ENCODE measurements around the gene BTBD17.

The BTBD17 gene

GRCh38 chr17:74387365-74388218 lies 25.9 kb upstream of the BTBD17 start:
- no peak for DNase-seq

GRCh38 chr17:74386386-74386785 lies 24.7 kb upstream of the BTBD17 start:
- DNase-seq, result peak; percentile 9

GRCh38 chr17:74385201-74385600 lies 23.5 kb upstream of the BTBD17 start:
- no peak for DNase-seq

- no peak for DNase-seq
These were observed 21.5 kb upstream of the BTBD17 start for GRCh38 chr17:74383141-74383540.

GRCh38 chr17:74380959-74381808 lies 19.5 kb upstream of the BTBD17 start:
- no peak for DNase-seq

GRCh38 chr17:74380086-74380958 lies 18.7 kb upstream of the BTBD17 start:
- DNase-seq, result no peak

- peak; percentile 74 for DNase-seq
These were observed 17.9 kb upstream of the BTBD17 start for GRCh38 chr17:74379495-74380085.

GRCh38 chr17:74374858-74375257 lies 13.2 kb upstream of the BTBD17 start:
- DNase-seq, result no peak

- DNase-seq, result no peak
These were observed 12.4 kb upstream of the BTBD17 start for GRCh38 chr17:74373838-74374606.

GRCh38 chr17:74372426-74372825 lies 10.8 kb upstream of the BTBD17 start:
- no peak for DNase-seq

GRCh38 chr17:74371653-74372147 lies 10.0 kb upstream of the BTBD17 start:
- DNase-seq, result no peak

GRCh38 chr17:74369665-74370490 lies 8.2 kb upstream of the BTBD17 start:
- DNase-seq, result no peak

- no peak for DNase-seq
These were observed 7.6 kb upstream of the BTBD17 start for GRCh38 chr17:74369221-74369620.

- DNase-seq, result peak; percentile 51
These were observed 6.8 kb upstream of the BTBD17 start for GRCh38 chr17:74368341-74369081.

- DNase-seq, result no peak
These were observed 5.5 kb upstream of the BTBD17 start, which contains the start of gene GPR142 for GRCh38 chr17:74367206-74367605. GPR142 (plus strand) TSS chr17:74367506; CDS start chr17:74369541, 2,035 bp downstream.

- DNase-seq, result no peak
These were observed 1.3 kb upstream of the BTBD17 start for GRCh38 chr17:74362810-74363498.

- DNase-seq, result no peak
These were observed 369 bp upstream of the BTBD17 start for GRCh38 chr17:74362069-74362405.

GRCh38 chr17:74360899-74361229 lies 804 bp downstream of the BTBD17 start:
- DNase-seq, result no peak

GRCh38 chr17:74359916-74360315 lies 1.8 kb downstream of the BTBD17 start:
- no peak for DNase-seq
